Erythroblast (primary cell): ENCODE measurements around the gene SUGT1.

ENCODE experiments used
- GATA1 ChIP-seq: IDR thresholded peaks from 2 replicates; pipeline ENCODE4 v1.6.1; 2011; ENCODE audit warnings: low read depth, mild to moderate bottlenecking, control low read depth, low read length, moderate library complexity
- POLR2A ChIP-seq: IDR thresholded peaks from 2 replicates; pipeline ENCODE4 v1.6.1; 2011; ENCODE audit warnings: mild to moderate bottlenecking, low read length

DNA sequence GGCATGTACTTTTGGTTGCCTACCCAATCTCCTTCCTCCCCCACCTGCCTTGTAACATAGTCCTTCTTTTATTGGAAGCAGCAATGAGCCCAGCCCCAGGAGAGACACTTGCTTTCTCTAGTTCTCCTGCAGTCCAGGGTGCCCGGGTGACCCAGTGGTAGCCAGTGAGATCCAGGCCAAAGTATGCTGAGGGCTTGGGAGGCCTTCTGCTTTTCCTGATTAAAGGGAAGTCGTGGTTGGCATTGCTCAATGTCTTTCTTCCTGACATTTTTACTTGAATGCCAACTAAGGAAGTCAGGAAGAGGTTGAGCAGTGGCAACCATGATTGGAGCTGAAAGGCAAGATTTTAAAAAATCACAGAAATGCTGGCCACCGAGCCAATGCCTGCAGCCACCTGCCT, 61.3 kb downstream of the SUGT1 start:
- TF ChIP-seq POLR2A = no peak
- TF ChIP-seq GATA1 = no peak
